Measurements from ENCODE around the gene CEP152.
A peak's percentile ranks its signal among the peaks of the same experiment; 100 is the strongest.
"Not testable (repeated sequence)": the region's sequence is repeated elsewhere in the genome, so short reads cannot be mapped to it uniquely, and the experiment has no call there.

Gene CEP152, protein sequence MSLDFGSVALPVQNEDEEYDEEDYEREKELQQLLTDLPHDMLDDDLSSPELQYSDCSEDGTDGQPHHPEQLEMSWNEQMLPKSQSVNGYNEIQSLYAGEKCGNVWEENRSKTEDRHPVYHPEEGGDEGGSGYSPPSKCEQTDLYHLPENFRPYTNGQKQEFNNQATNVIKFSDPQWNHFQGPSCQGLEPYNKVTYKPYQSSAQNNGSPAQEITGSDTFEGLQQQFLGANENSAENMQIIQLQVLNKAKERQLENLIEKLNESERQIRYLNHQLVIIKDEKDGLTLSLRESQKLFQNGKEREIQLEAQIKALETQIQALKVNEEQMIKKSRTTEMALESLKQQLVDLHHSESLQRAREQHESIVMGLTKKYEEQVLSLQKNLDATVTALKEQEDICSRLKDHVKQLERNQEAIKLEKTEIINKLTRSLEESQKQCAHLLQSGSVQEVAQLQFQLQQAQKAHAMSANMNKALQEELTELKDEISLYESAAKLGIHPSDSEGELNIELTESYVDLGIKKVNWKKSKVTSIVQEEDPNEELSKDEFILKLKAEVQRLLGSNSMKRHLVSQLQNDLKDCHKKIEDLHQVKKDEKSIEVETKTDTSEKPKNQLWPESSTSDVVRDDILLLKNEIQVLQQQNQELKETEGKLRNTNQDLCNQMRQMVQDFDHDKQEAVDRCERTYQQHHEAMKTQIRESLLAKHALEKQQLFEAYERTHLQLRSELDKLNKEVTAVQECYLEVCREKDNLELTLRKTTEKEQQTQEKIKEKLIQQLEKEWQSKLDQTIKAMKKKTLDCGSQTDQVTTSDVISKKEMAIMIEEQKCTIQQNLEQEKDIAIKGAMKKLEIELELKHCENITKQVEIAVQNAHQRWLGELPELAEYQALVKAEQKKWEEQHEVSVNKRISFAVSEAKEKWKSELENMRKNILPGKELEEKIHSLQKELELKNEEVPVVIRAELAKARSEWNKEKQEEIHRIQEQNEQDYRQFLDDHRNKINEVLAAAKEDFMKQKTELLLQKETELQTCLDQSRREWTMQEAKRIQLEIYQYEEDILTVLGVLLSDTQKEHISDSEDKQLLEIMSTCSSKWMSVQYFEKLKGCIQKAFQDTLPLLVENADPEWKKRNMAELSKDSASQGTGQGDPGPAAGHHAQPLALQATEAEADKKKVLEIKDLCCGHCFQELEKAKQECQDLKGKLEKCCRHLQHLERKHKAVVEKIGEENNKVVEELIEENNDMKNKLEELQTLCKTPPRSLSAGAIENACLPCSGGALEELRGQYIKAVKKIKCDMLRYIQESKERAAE (N-terminal part only)

DNA sequence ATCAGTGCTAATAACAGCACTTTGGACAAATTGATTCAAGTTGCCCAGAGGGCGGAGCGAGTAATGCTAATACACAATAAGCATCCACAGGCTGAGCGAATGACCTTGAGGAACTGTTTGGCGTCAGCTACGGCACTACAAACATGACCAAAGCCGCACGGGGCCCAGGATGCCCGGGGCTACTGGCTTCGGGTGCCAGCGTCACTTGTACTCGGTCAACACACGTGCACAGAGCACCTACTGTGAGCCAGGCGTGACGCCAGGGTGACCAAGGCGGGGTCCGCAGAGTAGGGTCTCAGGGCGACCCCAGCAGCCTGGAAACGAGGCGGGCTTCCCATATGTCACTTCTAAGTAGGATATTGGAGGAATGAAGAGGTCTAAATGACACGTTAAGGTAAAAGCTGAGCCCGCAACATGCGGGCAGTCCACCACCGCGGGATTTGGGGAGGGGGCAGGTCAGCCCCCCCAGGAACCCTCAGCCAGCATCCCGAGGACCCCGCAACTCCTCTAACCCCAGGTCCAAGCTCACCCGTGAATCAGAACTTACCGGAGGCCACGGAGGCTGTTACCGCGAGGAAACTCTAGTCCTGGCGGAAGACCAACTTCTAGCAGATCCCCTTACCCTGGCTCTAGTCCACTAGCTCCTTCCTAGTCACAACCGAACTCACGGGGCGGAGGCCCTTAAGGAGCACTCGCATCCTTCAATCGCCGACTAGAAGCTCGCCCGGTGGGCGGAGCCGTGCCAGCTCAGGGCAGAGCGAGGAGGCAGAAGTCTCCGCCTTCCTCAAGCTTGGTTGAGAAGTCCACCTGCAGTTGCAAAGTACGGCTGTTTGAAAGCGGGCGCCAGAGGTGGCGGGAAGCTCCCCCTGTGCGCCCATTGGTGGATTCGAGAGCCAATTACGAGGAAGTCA, at the start of gene CEP152:
Gene CEP152, minus strand, starts transcription at position 656 of the 911 bp plus-strand sequence. CDS start 5,420 bp downstream, outside the sequence.
- H3K4me3 ChIP-seq (ENCODE audit: low read depth, low read length): peak within 1 kb of the TSS; percentile 85
- peak; percentile 99 for DNase-seq (ENCODE audit: low read depth)

DNA sequence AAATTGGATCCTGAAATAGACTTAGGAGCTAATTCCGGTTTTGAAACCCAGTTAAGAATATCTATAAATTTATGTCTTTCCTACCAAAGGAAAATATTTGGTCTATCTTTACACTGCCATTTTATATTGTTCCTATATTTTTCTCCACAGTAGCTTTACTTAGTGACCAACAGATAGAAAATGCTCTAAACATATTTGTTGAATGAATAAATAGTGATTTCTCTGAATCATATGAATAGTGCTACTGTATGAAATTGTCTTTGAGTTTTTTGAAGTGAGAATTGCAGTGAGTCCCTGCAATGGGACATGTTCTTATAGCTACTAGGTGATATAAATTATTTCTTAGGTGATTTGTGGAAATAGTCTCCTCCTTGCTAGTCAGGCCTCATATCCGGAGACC, 48.6 kb upstream of the CEP152 start:
- no peak overlapping the region for H3K4me3 ChIP-seq (ENCODE audit: low read depth, low read length)
- no peak for DNase-seq (ENCODE audit: low read depth)

DNA sequence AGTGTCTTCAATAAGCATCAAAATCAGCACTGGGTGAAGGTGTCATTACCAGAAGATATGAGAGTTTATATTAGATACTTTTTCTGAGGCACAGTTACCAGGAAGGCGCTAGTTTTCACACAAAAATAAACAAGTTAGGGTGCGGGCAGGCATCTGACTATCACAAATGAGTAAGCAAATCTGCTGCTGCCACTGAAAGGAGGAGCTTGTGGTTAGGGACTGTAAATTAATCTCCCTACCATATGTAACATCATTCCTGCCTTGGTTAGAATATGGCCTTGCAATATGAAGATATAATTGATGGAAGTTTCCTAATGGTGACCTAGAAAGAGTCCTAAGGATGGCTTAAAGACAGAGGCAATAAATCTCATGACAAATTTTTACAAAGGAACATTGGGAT, 47.5 kb upstream of the CEP152 start:
- peak; percentile 45 for DNase-seq (ENCODE audit: low read depth)
- H3K4me3 ChIP-seq (ENCODE audit: low read depth, low read length): no peak overlapping the region

DNA sequence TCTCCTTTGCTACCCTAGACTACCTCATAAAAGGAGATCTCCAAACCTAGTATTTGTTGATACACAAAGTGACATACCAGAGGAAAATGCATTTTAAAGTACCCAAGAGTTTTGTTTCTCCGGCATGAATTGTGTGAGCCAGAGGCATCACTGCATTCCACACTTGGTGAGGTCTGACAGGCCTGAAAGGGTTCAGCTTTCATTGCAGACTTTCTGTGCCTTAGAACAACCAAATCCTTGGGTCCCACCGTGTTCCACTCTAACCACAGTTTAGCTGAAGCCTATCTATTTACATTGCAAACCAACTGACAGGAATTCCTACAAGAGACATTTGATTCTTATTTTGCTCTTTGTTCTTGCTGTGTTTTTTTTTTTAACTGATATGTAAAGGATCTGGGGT, 46.1 kb upstream of the CEP152 start:
- peak; percentile 57 for DNase-seq (ENCODE audit: low read depth)
- no peak overlapping the region for H3K4me3 ChIP-seq (ENCODE audit: low read depth, low read length)

DNA sequence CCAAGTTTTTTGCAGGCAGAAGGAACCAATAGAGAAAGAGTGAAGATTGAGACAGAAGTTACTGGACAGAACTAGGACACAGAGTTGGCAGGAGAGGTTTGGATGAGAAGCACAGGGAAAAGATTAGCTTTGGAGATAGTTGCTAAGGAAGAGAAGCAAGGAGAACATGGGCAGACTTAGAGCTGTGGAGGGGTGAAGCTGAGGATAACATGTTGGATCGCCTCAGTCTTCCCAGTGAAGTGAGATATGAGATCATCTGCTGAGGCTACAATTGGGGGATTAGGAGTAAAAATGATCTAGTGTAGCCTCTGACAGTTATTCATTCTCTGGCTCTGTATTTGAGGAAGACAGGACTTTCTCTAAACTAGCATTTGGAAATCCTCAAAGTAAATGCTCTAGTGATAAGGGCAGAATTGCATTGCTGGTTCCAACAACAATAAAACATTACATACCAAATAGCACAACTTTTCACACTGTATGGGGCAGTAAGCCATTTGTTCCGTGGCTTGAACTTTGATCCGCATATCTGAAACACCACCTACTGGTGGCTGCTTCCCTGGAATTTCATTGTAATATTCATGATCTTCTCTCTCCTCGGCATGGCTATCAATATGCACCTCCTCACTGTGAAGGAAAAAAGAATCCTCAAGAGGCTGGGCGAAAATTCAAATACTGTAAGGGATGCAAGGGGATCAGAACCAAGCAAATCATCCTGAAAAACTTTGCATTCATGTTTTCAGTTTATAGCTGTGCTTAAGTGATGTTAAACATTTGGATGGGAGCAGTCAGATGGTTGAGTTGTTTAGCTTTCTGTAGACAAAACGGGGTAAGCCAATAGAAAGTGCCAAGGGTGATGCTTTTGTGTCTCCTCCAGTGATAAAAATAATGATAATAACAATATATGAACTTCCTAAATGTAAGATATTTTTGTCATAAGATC, 44.9 kb upstream of the CEP152 start:
- DNase-seq (ENCODE audit: low read depth): peak; percentile 41
- no peak overlapping the region for H3K4me3 ChIP-seq (ENCODE audit: low read depth, low read length)

DNA sequence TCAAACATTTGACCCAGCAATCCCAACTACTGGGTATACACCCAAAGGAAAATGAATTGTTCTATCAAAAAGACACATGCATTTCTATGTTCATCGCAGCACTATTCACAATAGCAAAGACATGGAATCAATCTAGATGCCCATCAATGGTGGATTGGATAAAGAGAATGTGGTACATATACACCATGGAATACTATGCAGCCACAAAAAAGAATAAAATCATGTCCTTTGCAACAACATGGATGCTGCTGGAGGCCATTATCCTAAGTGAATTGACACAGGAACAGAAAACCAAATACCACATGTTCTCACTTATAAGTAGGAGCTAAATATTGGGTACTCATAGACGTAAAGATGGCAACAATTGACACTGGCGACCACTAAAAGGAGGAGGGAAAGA, 43.6 kb upstream of the CEP152 start:
- DNase-seq (ENCODE audit: low read depth); H3K4me3 ChIP-seq (ENCODE audit: low read depth, low read length): not testable (repeated sequence)

DNA sequence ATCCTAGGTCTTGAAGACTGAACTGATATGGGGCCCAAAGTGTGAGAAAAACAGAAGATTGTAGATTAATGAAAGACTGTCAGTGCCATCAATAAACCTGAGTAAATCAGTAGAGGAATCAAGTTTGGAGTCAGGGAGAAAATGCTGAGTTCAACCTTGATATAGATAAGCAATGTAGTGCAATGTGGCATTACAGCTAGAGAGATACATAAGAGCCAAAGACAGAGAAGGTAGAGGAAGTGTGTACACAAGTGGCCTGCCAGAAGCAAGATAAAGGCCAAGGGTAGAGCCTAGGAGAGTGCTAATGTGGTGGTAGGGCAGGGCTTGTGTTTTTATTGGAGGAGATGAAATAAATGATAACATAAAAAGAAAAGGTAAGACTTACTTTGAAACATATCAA, 41.1 kb upstream of the CEP152 start:
- no peak for DNase-seq (ENCODE audit: low read depth)
- H3K4me3 ChIP-seq (ENCODE audit: low read depth, low read length): no peak overlapping the region

DNA sequence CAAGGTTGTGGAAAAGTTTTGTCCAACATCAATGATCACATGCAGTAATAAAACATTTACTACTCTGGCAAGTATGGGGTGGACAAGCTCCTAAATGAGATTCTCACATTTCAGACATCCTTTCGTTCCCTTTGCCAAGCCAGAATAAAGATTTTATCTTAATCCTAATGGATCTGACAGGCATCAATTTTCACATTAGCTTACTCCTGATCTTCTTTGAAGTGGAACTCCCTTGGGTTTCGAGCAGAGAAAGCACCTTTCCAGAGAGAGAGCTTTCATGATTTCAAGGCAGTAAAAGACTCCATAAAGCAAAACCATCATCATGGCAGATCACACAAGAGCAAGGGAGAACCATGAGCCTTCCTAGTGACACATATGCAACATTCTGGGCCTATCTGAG, 39.8 kb upstream of the CEP152 start:
- no peak for DNase-seq (ENCODE audit: low read depth)
- H3K4me3 ChIP-seq (ENCODE audit: low read depth, low read length): no peak overlapping the region

DNA sequence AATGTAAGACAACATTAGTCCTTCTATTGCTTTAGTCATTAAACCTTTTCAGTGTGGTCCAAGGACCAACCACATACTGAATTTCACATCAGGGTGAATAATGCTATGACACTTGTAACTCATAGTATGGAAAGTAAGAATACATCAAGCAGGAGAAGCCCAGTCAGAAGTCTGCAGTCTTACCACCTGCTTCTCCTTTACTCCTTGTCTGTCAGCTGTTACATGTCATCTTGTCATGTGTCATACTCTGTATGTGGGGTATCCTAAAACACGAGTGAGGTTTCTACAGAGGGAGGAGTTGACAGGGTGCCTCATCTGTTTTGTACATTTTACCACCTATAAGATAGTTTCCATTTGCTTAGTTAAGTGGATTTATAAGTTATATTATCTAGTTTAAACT, 34.3 kb upstream of the CEP152 start:
- H3K4me3 ChIP-seq (ENCODE audit: low read depth, low read length): no peak overlapping the region
- DNase-seq (ENCODE audit: low read depth): no peak

DNA sequence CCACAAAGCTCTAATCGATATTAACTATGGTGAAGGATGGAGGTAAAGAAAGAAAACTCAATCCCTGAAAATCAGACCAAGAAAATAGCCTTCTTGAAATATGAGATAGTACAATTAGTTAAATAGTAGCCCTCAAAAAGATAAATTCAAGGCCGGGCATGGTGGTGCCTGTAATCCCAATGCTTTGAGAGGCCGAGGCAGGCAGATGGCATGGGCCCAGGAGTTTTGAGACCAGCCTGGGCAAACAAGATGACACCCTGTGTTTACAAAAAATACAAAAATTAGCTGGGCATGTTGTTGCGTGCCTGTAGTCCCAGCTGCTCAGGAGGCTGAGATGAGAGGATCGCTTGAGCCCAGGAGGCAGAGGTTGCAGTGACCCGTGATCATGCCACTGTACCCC, 31.6 kb upstream of the CEP152 start:
- no peak for DNase-seq (ENCODE audit: low read depth)

DNA sequence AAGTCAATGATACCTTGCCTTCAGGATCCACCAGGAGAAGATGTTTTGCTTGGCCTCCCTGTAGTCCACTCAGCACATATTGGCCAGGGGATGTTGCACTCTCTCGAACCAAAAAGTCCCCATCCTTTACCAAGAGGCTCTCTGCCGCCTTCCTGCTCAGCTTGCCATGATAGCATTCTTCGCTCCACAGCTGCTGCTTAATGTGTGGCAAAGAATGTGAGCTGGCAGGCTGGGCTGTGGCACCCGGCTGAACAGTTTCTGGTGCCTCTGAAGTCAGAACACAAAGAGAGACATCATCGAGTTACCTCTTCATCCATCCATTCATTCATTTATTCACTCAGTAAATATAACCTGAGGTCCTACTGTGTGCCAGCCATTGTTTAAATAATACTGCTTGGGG, 23.9 kb upstream of the CEP152 start:
- no peak for DNase-seq (ENCODE audit: low read depth)
- no peak overlapping the region for H3K4me3 ChIP-seq (ENCODE audit: low read depth, low read length)

More for the DNA sequence above, 31.6 kb upstream of the CEP152 start:
- no peak overlapping the region for H3K4me3 ChIP-seq (ENCODE audit: low read depth, low read length)

DNA sequence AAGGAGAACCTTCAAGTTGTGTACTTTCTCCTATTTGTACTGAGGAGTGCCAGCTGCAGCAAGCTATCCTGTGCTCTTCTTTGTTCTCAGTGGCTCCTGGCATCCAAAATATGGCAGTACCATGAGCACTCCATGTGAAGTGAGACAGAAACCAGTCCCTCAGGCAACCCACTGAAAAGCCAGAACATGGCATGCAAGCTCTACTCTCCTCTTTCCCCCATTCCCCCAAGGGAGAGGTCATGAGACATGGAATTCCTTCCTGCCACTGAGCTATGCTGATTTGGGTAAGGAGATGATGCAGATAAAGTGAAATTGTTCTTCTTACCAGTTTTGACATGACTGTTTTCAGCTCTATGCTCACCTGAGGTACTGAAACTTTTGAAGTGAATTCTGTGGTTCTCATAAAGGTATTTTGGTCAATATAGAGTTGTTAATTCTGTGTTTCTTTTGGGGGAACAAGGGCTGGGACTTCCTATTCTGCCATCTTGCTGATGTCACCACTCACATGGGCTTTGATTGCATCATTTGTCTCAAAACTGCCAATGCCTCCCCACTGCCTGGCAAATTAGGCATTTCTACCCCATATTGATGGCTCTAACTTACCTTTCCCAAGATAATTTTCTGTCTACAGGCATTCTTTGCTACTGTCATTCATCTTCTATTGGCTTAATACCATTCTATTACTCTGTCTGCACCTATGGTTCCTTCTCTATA, 22.8 kb upstream of the CEP152 start:
- DNase-seq (ENCODE audit: low read depth): no peak
- no peak overlapping the region for H3K4me3 ChIP-seq (ENCODE audit: low read depth, low read length)

DNA sequence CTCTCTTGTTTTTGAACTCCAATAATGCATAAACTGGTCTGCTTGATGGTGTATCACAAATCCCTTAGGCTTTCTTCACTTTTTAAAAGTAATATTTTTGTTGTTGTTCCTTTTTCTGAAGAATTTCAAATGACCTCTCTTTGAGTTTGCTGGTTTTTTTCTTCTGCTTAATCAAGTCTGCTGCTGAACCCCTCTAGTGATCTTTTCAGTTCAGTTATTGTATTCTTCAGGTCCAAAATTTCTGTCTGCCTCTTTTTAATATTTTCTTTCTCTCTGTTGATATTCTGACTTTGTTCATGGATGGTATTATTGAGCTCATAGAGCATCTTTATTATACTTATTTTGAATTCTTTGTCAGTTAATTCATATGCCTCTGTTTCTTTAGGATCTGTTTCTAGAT, 21.8 kb upstream of the CEP152 start:
- no peak for DNase-seq (ENCODE audit: low read depth)
- no peak overlapping the region for H3K4me3 ChIP-seq (ENCODE audit: low read depth, low read length)

DNA sequence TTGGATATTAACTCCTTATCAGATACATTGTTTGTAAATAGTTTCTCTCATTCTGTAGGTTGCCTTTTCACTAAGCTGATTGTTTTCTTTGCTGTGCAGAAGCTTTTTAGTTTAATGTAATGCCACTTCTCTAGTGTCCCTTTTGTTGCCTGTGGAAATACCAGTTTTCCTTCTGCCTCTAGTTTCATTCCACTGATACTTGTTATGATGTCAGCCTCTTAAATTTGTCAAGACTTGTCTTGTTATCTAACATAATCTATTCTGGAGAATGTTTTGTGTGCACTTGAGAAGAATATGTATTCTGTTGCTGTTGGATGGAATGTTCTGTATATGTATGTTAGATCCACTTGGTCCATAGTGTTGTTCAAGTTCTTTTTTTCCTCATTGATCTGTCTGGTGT, 18.0 kb upstream of the CEP152 start:
- no peak overlapping the region for H3K4me3 ChIP-seq (ENCODE audit: low read depth, low read length)
- no peak for DNase-seq (ENCODE audit: low read depth)

DNA sequence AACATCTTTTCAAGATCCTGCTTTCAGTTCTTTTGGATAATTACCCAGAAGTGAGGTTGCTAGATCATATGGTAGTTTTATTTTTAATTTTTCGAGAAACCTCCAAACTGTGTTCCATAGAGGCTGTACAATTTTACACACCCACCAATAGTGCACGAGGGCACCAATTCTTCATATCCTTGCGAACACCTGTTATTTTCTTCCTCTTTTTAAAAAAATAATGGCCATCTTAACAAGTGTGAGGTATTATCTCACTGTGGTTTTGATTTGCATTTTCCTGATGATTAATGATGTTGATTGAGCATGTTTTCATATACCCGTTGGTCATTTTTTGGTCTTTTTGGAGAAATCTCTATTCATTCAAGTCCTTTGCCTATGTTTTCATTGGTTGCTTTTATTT, 17.6 kb upstream of the CEP152 start:
- no peak for DNase-seq (ENCODE audit: low read depth)
- H3K4me3 ChIP-seq (ENCODE audit: low read depth, low read length): no peak overlapping the region

DNA sequence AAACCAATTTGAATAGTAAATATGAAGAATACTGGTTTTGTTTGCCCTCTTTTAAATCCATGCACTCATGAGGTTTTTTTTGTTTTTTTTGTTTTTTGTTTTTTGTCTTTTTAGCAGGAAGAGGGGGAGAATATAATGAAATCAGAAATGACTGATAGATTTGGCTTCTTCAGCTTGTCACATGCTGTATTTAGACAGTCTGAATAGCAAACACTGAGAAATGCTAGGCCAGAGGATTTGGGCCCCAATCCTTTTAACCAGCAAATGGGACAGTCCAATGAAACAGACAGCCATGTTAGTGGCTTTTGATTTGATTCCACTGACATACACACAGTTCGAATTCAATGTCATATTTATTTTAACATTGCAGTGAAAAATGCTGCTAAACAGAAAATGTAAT, 14.2 kb upstream of the CEP152 start:
- H3K4me3 ChIP-seq (ENCODE audit: low read depth, low read length): no peak overlapping the region
- DNase-seq (ENCODE audit: low read depth): no peak

DNA sequence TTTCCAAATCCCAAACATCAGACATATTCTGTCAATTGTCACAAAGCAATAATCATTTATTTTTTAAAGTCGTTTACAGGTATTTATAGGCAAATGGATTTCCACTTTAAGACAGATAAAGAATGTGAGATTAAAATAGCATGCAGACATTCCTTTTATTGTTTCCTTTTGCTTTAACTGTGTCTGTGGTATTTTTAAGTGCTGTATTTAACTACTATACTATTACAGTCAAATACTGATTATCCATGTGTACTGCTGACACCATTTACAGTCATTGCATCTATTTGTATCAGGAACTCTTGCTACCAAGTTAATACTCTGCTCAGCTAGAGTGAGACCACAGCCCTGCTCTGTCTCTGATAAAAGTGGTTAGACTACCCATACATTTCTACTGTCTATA, 12.8 kb upstream of the CEP152 start:
- DNase-seq (ENCODE audit: low read depth): no peak
- H3K4me3 ChIP-seq (ENCODE audit: low read depth, low read length): no peak overlapping the region

All from skeletal muscle cell (primary cell).